ENCODE measurements around the gene MIX23. TPM values are rescaled to one million over a fixed set of nuclear protein-coding genes. Genes with fewer than 3 reads are reported as not detected.
A peak's percentile ranks its signal among the peaks of the same experiment; 100 is the strongest.

Gene MIX23
- 14.2 TPM for total RNA-seq

DNA sequence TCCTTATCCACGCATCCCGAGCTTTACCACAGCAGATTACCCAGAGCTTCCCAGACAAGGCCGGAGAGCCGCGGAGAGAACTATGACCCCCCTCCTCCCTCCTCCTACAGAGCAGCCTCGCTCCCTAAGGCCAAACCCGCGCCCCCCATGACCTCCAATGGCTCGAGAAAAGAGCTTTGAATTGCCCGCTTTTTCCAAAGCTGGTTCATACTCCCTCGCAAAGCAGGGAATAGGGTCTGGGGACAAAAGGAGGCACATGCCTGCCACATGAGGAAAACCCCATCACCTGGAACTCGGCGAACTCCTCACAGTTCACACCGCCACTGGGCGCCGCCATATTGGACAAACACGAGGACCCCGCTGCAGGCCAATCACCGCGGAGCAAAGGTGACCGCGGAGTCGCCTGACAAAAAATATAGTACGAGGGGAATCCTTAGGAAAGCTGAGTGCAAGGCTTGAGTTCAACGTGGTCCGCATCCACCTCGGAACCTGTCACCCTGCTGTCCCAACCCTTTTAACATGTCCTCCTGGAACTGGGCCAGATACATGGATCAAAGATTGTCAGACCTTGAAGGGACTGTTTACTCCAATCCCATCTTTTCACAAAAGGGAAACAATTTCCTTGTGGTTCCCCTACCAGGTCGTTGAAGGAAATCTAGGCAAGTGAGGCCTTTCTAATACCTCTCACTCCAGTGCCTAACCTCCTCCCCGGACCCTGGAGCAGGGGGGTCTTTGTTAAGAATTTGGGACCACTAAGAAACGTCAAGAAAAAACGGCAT lies at the start of gene MIX23:
MIX23 (minus strand) TSS at position 344 of the 779 bp plus-strand sequence; CDS start at position 337, 7 bp downstream.
- TF ChIP-seq POLR2A (IDR thresholded peaks at IDR 0.05): peak in 1 of 2 donors; percentile 12
- TF ChIP-seq, protein P1, sequence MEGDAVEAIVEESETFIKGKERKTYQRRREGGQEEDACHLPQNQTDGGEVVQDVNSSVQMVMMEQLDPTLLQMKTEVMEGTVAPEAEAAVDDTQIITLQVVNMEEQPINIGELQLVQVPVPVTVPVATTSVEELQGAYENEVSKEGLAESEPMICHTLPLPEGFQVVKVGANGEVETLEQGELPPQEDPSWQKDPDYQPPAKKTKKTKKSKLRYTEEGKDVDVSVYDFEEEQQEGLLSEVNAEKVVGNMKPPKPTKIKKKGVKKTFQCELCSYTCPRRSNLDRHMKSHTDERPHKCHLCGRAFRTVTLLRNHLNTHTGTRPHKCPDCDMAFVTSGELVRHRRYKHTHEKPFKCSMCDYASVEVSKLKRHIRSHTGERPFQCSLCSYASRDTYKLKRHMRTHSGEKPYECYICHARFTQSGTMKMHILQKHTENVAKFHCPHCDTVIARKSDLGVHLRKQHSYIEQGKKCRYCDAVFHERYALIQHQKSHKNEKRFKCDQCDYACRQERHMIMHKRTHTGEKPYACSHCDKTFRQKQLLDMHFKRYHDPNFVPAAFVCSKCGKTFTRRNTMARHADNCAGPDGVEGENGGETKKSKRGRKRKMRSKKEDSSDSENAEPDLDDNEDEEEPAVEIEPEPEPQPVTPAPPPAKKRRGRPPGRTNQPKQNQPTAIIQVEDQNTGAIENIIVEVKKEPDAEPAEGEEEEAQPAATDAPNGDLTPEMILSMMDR (IDR thresholded peaks at IDR 0.05): no peak
- TF ChIP-seq POLR2AphosphoS5 (IDR thresholded peaks at IDR 0.05; ENCODE audit: insufficient read depth in 1 of 2, low read depth in 1 of 2): peak; percentile 57 to 77
- no peaks in the 10 kb centered on the region for H3K27me3 ChIP-seq
- intact Hi-C loops (cut with DNase I): loop anchor here (5.0 kb wide), 1 partner anchor 294 kb away; no protein-coding TSS in a partner anchor
- H3K4me3 ChIP-seq: peak within 1 kb of the TSS; percentile 63 to 72
- peak within 1 kb of the TSS; percentile 83 for H3K27ac ChIP-seq
- H3K4me1 ChIP-seq: peaks cover 31% of the 10 kb centered on the region
- H3K9me3 ChIP-seq: no peaks in the 10 kb centered on the region
- H3K36me3 ChIP-seq: peaks cover 0 to 4% of the 10 kb centered on the region in 2 donors
- peak in 1 of 2 donors; percentile 90 for DNase-seq (ENCODE audit: extremely low spot score in 2 of 2)

GRCh38 chr3:122430371-122430770 lies 47.3 kb upstream of the MIX23 start:
- peaks cover 0 to 55% of the 10 kb centered on the region in 2 donors for H3K36me3 ChIP-seq
- H3K27ac ChIP-seq: no peak overlapping the region
- TF ChIP-seq, protein P1 (IDR thresholded peaks at IDR 0.05): no peak
- TF ChIP-seq POLR2AphosphoS5 (IDR thresholded peaks at IDR 0.05; ENCODE audit: insufficient read depth in 1 of 2, low read depth in 1 of 2) (no peak), POLR2A (IDR thresholded peaks at IDR 0.05) (no peak)
- no peaks in the 10 kb centered on the region for H3K27me3 ChIP-seq
- no peak overlapping the region for H3K4me3 ChIP-seq
- DNase-seq (ENCODE audit: extremely low spot score in 2 of 2): no peak
- intact Hi-C loops (cut with DNase I): no loop called here
- no peaks in the 10 kb centered on the region for H3K9me3 ChIP-seq
- H3K4me1 ChIP-seq: no peaks in the 10 kb centered on the region

DNA sequence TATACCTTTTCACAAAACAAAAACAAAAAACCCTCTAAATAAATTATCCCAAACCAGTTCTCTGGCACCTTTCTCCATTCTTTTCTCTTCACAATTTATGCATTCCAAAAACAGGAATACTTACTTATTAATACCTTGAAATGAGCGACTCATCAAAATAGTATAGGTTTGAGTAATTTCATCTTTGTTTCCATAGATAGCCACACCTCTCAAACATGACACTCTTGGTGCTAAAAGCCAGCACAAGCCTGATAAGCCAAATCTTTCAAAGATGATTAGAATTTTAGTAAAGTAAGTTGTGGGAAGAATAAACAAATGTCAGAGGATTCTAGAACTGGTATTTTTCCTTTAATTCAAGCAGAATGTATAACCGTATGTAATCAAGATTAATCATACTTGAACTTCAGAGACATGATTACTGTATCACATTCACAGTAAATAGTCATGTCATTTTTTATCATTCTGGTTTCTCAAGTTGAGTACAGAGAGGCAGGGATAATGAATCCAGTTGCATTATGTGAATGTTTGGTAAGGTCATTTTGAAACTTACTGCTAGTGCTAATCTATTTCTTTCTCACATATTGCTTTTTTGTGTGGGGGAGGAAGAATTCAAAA lies 44.9 kb upstream of the MIX23 start:
- H3K4me3 ChIP-seq: no peak overlapping the region
- no peaks in the 10 kb centered on the region for H3K27me3 ChIP-seq
- intact Hi-C loops (cut with DNase I): no loop called here
- H3K9me3 ChIP-seq: no peaks in the 10 kb centered on the region
- H3K27ac ChIP-seq: no peak overlapping the region
- no peaks in the 10 kb centered on the region for H3K4me1 ChIP-seq
- H3K36me3 ChIP-seq: peaks cover 0 to 53% of the 10 kb centered on the region in 2 donors
- TF ChIP-seq, protein P1 (IDR thresholded peaks at IDR 0.05): no peak
- no peak for TF ChIP-seq POLR2AphosphoS5 (IDR thresholded peaks at IDR 0.05; ENCODE audit: insufficient read depth in 1 of 2, low read depth in 1 of 2)
- no peak for TF ChIP-seq POLR2A (IDR thresholded peaks at IDR 0.05)
- DNase-seq (ENCODE audit: extremely low spot score in 2 of 2): no peak

DNA sequence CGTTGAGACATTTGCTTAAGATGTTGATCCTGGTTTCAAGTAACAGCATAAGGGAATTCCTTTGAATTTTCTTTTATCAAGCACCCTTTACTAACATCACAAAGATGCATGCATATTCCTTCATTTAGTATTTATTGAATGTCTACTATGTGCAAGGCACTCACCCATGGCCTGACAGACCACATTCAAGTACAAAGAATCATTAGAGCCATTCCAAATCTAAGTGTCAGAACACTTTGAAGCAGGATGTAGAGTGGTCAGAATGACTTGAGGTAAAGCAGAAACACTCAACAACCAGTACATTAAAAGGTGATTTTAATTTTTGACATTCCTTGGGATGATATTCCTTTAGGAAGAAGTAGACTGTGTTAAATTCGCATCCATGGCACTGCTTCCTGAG lies 38.8 kb upstream of the MIX23 start:
- no peak for TF ChIP-seq POLR2A (IDR thresholded peaks at IDR 0.05)
- TF ChIP-seq, protein P1 (IDR thresholded peaks at IDR 0.05): no peak
- peaks cover 0 to 27% of the 10 kb centered on the region in 2 donors for H3K36me3 ChIP-seq
- H3K9me3 ChIP-seq: no peaks in the 10 kb centered on the region
- no peak for DNase-seq (ENCODE audit: extremely low spot score in 2 of 2)
- intact Hi-C loops (cut with DNase I): no loop called here
- H3K27ac ChIP-seq: no peak overlapping the region
- H3K4me1 ChIP-seq: peaks cover 11% of the 10 kb centered on the region
- H3K4me3 ChIP-seq: no peak overlapping the region
- H3K27me3 ChIP-seq: no peaks in the 10 kb centered on the region

- no peak for DNase-seq (ENCODE audit: extremely low spot score in 2 of 2)
- peaks cover 0 to 20% of the 10 kb centered on the region in 2 donors for H3K36me3 ChIP-seq
- H3K27me3 ChIP-seq: no peaks in the 10 kb centered on the region
- TF ChIP-seq, protein P1 (IDR thresholded peaks at IDR 0.05): no peak
- TF ChIP-seq POLR2A (IDR thresholded peaks at IDR 0.05) (no peak), POLR2AphosphoS5 (IDR thresholded peaks at IDR 0.05; ENCODE audit: insufficient read depth in 1 of 2, low read depth in 1 of 2) (no peak)
- no peaks in the 10 kb centered on the region for H3K9me3 ChIP-seq
- H3K4me1 ChIP-seq: peaks cover 13% of the 10 kb centered on the region
- no peak overlapping the region for H3K4me3 ChIP-seq
- H3K27ac ChIP-seq: no peak overlapping the region
- intact Hi-C loops (cut with DNase I): no loop called here
Observed at GRCh38 chr3:122421101-122421500, 38.1 kb upstream of the MIX23 start.
